ENCODE data around the gene BACE2. TPM values are rescaled to one million over a fixed set of nuclear protein-coding genes. Genes with fewer than 3 reads are reported as not detected.

Gene BACE2
- total RNA-seq, 1 donor, result 122 TPM

GRCh38 chr21:41209016-41209619 is 41.2 kb downstream of the BACE2 start:
- no peak for TF ChIP-seq CTCF (IDR thresholded peaks at IDR 0.05; ENCODE audit: insufficient read depth, low read length)
- H3K4me3 ChIP-seq (ENCODE audit: low read depth, low read length), result no peak overlapping the region
- DNase-seq (ENCODE audit: low read depth), result no peak

- no peak overlapping the region for H3K4me3 ChIP-seq (ENCODE audit: low read depth, low read length)
- DNase-seq (ENCODE audit: low read depth), result no peak
- no peak for TF ChIP-seq CTCF (IDR thresholded peaks at IDR 0.05; ENCODE audit: insufficient read depth, low read length)
Observed at GRCh38 chr21:41210426-41211059, 42.6 kb downstream of the BACE2 start.

- DNase-seq (ENCODE audit: low read depth), result no peak
- TF ChIP-seq CTCF (IDR thresholded peaks at IDR 0.05; ENCODE audit: insufficient read depth, low read length), result no peak
- H3K4me3 ChIP-seq (ENCODE audit: low read depth, low read length), result no peak overlapping the region
Observed at GRCh38 chr21:41211060-41211805, 43.3 kb downstream of the BACE2 start.

- TF ChIP-seq CTCF (IDR thresholded peaks at IDR 0.05; ENCODE audit: insufficient read depth, low read length), result no peak
- DNase-seq (ENCODE audit: low read depth), result no peak
- no peak overlapping the region for H3K4me3 ChIP-seq (ENCODE audit: low read depth, low read length)
Observed at GRCh38 chr21:41213021-41213420, 45.1 kb downstream of the BACE2 start.

- no peak for TF ChIP-seq CTCF (IDR thresholded peaks at IDR 0.05; ENCODE audit: insufficient read depth, low read length)
- H3K4me3 ChIP-seq (ENCODE audit: low read depth, low read length), result no peak overlapping the region
- no peak for DNase-seq (ENCODE audit: low read depth)
Observed at GRCh38 chr21:41215856-41216408, 48.0 kb downstream of the BACE2 start.

- TF ChIP-seq CTCF (IDR thresholded peaks at IDR 0.05; ENCODE audit: insufficient read depth, low read length), result no peak
- H3K4me3 ChIP-seq (ENCODE audit: low read depth, low read length), result no peak overlapping the region
- no peak for DNase-seq (ENCODE audit: low read depth)
Observed at GRCh38 chr21:41216486-41216885, 48.5 kb downstream of the BACE2 start.
